ENCODE results near the gene NTN1. TPM values are rescaled to one million over a fixed set of nuclear protein-coding genes. Genes with fewer than 3 reads are reported as not detected.
"Not testable (repeated sequence)": the region's sequence is repeated elsewhere in the genome, so short reads cannot be mapped to it uniquely, and the experiment has no call there.

The NTN1 gene
- polyA plus RNA-seq, 12 donors, result 5.6 to 33.5 (median 9.0) TPM; not detected in 1

DNA sequence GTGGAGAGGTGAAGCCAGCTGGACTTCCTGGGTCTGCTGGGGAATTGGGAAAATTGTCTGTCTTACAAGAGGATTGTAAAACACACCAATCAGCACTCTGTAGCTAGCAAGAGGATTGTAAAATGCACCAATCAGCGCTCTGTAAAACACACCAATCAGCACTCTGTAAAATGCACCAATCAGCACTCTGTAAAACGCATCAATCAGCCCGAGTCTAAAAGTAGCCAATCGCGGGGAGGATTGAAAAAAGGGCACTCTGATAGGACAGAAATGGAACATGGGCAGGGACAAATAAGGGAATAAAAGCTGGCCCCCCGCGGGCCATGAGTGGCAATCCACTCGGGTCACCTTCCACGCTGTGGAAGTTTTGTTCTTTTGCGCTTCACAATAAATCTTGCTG is 130.4 kb downstream of the NTN1 start:
- DNase-seq, result not testable (repeated sequence)

DNA sequence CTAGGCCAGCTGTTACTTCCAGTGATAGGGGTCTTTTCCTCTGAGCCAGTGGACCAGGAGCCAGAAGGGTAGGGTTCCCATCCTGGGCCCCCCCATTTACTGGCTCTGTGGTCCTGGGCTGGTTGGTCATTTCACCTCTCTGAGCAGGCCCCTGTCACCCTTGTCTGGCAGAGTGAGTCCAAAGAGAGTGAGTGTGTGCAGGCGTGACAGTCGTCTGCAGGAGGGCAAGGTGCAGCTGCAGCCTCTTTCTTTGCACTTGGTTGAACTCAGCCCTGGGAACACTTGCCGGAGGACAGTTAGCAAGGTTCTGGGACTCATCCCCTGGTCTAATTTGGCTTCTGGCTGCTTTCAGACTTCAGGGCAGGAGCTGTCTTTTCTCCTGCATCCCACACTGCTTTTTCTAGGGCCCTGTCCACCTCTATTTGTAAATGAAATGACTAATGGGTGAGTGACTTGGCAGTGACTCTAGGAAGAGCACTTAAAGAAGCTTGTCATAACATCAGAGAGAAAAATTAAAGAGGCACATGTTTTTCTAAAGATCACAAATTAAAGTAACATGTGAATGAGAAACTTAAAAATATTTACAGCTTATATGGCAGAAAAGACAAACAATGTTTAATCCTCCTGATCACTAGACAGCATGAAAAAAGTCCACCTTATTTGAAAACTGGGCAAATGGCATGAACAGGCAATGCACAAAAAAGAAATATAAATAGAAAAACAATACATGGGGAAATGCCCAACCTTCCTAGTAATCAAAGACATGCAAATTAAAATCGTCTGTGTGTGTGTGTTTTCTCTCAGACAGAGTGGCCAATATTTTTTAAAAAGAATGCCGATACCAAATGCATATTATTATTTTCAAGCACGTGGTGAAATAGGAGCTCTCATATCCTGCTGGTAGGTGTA is 137.5 kb downstream of the NTN1 start:
- no peak for DNase-seq

DNA sequence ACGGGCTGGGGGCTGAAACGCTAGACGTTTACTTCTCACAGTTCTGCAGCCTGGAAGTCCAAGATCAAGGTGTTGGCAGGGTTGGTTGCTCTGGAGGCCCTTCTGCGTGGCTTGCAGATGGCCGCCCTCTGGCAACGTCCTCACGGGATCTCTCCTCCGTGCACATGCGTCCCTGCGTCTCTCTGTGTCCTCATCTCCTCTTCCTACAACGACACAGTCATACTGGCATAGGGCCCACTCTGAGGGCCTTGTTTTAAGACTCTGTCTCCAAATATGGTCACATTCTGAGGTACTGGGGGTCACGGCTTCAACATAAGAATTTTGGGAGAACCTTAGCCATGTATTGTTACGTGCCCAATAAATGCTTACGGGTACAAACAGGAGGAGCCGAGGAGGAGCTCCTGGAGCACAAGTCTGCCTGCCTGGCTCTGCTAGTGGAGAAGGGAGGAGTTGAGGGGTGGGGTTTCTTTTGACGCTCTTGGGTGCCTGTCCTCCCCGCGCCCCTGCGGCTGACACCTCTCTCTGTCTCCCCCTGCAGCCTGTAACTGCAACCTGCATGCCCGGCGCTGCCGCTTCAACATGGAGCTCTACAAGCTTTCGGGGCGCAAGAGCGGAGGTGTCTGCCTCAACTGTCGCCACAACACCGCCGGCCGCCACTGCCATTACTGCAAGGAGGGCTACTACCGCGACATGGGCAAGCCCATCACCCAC is 141.1 kb downstream of the NTN1 start:
- DNase-seq, result no peak

DNA sequence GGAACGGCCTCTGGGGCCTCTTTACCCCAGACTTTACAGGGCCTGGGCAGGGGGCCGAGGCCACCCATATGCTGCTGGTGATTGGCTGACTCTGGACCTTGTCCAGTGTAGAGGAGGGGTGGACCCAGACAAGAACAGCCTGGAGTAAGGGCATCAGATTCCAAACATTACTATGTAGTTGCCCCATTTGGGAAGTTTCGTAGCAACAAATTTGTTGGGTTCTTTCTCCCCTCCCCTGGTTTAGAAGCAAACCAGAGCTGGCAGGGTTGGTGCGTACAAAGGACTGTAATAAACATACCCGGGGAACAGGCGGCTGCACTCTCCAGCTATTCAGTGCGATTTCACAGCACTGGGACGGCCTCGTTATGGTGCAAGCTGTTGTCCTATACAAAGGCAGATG is 145.5 kb downstream of the NTN1 start:
- no peak for DNase-seq

DNA sequence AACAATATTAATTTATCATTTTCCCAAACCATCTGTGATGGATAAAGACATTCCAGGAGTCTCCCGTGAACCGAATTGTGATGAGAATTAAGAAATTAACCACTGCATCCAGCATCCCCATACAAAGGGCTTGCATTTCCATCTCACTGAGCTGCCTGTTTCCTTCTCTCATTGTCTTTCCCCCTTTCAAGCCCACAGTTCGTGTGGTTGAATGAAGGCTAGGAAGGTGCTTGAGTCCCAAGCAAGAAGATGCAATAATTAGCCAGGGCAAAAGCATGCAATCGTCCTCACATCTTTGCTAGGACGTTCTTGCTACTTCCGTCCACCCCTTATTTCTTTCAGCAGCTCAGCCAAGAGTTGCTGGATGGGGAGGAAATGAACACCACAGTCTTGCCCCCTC is 146.1 kb downstream of the NTN1 start:
- DNase-seq, result no peak

DNA sequence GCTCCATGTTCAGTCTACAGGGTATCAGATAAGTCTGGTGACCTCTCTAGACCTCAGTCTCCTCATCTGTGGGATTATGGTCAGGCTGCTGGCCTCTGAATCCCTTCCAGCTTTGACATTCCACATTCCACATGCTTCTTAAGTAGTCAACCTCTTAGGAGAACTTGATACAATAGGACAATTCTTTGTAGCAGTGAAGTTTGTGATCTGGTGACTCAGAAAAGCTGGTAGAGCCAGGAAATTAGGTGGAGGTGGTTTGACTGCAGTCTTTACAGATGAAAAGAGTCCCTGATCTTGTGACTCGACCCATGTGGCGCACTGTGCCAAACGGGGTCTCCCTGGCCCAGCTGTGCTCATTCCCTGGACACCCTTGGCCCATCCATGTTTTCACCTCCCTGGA is 147.8 kb downstream of the NTN1 start:
- no peak for DNase-seq

DNA sequence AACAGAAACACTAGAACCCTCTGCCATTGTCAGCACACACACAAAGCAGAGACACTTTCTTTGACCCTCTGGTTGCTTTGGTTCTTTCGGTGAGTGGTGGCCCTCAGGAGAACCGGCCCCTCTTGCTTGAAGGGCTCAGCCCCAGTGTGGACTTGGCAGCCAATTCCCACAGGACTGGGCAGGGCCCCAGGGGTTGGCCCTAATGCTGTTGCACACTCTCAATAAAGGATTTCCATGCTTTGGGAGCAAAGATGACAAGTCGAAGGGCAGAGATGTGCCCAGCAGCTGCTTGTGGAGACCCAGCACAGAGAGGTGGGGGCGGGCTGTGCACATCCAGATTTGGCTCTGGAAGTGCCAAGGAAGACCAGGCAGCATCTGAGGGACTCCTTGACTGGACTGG is 149.0 kb downstream of the NTN1 start:
- no peak for DNase-seq

DNA sequence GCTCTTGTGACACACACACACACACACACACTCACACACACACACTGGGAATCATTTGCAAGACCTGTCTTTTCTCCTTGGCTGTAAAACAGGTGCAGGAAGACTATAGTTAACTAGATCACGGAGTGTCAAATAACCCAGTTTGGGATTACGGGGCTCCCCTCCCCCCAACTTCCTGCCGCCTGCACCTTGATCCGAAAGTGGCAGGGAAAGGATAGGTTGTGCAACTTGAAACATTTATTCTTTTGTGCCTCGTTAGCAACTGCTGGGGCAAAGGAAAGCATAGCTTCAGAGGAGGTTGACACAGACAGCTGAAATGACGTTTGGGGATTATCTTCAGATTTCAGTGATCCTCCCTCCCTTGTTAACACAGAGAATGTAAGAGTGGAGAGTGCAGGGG is 149.5 kb downstream of the NTN1 start:
- no peak for DNase-seq

DNA sequence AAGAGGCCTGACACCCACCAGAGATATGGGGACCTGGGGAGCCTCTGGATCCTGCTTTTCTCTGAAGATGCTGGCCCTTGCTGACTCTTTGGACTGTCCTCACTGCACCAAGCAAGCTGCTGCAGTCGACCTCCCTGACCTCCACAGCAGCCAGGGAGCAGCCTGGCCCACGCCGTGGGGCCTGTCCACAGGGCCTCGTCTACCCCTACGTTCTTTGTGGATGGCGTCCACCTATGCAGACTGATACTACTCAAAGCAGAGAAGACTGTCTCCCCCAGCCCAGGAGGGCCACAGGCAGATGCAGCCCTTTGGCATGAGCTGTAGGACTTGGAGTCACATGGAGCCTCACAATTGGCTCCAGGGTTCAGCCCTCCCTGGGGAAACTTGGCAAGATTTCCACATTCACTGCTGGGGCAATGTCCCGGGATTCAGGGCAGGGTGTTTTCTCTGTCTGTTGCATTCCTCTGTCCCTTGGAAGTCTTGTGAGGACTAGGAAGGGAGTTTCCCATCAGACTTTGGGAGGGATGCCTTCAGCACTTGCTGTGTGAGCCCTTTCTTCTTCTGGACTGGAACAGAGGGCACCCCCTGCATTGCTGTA is 152.2 kb downstream of the NTN1 start:
- no peak for DNase-seq

DNA sequence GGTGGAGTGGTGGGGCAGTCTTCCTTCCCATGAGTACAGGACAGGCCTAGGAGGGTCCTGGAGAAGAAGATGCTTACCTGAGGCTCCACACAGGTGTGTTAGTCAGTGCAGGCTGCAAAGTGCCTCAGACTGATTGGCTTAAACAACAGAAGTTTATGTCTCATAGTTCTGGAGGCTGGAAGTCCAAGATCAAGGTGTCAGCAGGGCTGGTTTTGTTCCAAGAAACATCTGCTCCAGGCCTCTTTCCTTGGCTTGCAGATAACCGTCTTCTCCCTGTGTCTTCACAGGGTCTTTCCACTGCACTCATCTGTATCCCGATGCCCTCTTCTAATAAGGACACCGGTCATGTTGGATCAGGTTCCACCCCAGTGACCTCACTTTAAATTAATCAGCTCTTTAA is 153.0 kb downstream of the NTN1 start:
- DNase-seq, result no peak

DNA sequence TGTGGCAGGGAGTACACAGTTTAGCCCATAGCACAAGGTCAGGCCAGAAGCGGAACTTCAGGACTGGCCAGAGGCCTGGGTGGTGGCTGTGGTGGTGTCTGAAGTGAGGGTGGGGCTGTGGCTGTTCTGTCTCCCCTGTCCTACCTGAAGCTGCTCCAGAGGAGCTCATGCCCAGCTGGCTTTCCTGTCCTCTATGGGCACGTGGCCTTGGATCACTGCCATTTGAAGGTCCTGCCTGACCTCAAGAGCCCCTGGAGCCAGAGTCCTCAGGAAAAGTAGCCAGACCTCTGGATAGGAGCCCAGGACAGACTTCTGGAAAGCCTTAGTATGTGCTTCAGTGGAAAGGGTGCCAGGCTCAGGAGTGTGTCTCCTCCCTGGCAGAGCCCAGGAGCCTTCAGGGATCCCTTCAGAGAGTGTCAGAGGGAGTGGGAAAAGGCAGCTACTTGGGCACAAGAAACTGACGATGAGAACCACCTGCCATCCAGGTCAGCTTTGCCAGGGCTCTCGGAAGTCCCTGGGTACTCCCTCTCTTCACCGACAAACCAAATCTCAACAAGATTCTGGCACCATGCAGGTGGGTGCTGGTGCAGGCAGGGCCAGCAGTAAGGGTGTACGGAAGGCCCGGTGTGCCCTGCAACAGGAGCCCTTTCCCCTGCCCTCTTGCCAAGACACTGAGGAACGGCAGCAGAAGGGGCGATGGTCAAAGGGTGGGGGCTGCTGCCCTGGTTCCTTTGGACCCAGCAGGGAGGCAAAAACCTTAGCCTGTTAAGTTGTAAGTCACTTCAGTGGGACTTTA is 153.7 kb downstream of the NTN1 start:
- no peak for DNase-seq

DNA sequence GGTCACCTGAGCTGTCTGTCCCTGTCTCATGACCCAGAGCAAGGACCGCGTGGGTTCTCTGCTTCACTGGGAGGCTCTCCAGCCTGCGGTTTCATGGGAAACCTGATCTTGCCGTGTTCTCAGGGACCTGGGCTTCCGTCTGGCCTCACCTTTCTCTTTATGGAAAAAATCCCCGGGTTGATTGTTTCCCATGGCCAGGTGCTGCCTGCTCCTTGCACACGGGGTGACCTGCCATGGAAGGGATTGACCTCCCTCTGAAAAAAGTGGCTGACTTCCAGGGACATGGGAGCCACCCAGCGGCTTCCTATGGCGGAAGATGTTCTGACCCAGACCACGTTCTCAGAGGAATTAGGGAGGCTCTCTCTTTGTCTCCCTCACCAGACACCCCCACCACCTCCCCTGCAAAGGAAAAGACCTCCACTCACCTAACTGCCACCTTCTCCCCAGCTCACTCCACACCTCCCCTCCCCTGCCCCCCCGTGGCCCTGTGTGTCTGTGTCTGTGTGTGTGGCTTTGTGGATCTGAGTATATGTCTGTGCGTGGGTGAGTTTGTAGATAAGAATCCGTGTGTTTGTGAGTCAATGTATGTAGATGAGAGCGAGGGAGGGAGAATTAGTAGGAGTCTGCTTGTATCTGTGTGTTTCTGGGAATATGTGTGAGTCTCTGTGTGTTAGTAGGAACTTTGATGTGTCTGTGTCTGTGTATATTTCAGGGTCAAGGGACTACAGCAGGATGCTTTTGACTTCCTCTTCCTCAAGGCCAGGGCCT is 154.6 kb downstream of the NTN1 start:
- DNase-seq, result no peak

DNA sequence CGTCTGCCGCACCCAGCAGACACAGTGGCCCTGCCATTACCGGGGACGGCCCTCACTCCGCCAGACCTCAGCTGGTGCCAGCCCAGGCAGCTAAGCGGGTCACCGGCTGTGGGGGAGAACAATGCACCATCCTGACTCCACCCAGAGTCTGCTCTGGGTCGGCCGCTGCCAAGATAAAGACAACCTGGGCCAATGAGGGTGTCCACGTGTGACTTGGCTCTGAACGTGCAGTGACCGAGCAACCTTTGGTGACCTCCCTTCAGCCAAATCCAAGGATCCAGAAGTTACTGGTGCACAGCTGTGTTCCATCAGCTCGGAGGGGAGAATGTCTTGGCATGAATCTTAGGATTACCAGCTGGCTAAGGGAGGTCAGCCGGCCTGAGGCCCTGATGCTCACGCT is 155.9 kb downstream of the NTN1 start:
- no peak for DNase-seq

DNA sequence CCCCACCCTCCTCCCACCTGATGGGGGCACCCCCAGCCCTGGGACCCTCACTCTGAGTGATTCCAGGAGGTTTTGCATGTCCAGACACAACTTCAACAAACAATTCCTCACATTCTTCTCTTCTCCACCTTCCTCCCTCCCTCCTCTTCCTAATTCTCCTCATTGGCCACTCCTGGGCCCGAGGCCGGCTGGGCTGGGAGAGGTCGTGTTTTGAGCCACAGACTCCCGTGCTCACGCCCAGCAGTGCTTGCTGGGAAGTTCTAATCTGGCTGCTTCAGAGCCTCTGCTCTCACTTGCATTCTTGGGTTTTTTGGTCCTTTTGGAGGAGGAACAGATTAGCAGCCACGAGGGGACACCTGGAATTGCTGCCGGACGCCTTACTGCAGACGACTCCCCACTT is 157.0 kb downstream of the NTN1 start:
- DNase-seq, result no peak

DNA sequence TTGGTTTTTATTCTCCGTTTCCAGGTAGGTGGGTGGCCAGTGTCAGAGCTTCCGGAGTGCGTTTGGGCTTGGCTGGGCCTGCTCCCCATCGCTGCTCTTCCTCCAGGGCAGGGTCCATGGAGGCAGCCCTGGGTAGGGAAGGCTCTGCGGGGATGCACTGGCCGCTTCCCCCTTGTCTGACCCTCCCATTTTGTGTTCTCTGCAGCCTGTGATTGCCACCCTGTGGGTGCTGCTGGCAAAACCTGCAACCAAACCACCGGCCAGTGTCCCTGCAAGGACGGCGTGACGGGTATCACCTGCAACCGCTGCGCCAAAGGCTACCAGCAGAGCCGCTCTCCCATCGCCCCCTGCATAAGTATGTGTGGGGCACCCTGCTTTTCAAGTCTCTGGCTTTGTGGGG is 158.3 kb downstream of the NTN1 start:
- DNase-seq, result no peak

DNA sequence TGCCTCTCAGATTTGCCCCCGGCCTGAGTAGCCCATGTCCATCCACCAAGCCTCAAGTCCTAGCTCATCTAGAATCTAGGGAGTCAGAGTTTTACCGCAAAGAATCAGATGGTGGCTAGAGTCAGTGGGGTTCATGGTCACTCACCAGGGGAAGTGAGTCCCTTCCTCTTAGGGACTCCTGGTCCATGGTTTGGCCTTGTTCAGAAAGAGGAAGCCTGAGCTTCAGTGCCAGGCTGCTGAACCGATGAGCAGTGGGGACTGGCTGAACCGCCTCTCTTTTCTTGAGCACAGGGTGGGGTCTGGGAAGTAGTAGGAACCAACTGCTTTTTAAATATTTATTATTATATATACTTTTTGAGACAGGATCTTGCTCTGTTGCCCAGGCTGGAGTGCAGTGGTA is 160.3 kb downstream of the NTN1 start:
- no peak for DNase-seq

DNA sequence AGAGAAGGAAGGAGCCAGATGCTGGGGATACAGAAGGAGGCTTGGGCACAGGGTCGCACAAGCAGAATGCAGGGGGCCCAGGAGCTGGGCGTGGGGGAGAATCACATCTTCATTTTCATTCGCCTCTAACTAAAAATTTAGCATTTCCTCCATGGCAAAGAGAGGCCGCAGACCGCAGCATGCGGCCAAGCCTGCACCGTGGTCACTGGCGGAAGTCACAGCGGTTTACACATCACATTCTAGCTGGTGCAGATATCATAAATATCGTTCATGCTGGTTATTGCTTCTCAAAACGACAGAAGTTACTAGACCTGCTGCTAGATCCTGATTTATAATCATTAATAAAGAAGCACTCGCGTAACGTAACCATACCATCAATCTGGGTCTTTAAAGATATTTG is 162.0 kb downstream of the NTN1 start:
- no peak for DNase-seq

DNA sequence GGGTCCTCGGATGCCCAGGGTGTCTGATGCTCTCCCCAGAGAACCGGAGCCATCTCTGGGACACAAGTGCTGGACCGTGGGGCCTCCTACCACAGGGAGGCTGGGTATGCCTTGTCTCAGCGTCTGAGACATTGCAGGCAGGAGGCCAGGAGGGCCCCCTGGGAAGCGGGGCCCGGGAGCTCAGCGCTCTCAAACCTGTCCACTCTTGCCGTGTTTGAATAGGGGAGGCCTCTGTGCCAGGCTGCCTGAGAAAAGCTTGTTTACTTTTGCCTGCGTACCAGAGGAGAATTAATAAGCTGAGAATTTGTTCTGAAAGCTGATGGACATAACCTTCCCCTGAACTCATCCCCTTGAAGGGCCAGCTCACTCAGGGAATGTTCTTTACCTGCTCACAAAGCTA is 163.8 kb downstream of the NTN1 start:
- DNase-seq, result no peak

DNA sequence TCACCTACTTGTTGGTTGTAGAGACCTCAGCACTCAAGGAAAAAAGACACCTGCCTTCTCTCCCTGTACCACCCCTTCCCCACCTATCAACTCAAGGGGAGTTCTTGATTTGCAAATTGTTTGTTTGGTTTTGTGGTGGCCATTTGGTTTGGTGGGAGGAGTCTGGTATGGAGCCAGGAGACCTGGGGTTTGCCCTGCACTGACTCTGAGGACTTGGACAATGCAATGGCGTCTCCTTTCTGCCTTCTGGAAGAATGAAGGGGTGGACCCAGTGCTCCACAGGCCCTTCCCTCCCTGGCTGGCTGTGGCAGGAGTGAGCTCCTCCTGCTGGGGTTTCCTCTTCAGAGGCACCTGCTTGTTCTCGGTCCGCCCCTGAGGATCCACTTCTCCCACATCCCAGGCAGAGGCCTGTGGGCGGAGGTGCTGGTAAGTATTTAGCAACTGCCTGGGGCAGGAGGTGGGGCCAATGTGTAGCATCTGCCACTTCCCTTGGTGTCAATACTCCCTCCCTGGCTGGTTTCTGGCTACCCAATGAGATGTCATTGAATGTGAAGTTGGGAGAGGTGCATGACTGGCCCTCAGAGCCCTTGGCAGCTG is 164.5 kb downstream of the NTN1 start:
- DNase-seq, result no peak

DNA sequence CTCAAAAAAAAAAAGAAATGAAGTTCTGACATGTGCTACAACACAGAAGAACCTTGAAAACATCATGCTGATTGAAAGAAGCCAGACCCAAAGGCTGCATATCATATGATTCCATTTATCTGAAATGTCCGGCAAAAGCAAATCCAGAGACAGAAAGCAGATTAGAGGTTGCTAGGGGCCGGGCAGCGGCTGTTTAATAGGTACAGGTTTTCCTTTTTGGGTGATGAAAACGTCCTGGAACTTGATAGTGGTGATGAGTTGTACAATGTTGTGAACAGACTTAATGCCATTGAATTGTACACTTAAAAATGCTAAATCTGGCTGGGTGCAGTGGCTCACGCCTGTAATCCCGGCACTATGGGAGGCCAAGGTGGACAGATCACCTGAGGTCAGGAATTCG is 166.5 kb downstream of the NTN1 start:
- DNase-seq, result no peak

DNA sequence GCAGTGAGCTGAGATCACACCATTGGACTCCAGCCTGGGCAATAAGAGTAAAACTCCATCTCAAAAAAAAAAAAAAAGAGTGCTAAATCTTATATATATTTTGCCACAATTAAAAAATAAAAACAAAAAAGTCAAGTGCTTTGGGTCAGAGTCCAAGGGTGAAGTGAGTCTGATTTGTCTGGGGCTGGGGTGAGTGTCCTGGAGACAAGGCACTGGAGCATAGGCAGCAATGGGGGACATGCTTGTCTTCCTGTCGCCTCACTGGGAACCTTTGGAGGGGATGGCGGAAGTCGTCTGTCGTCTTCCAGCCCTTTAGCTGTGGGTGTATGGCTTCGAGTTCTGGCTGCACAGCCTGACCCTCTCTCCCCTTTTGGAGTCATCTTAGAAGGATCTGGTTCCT is 167.1 kb downstream of the NTN1 start:
- DNase-seq, result no peak

All from muscle of arm (tissue), 12 donors.